Measurements from ENCODE around the gene CD58.

CD58 gene

DNA sequence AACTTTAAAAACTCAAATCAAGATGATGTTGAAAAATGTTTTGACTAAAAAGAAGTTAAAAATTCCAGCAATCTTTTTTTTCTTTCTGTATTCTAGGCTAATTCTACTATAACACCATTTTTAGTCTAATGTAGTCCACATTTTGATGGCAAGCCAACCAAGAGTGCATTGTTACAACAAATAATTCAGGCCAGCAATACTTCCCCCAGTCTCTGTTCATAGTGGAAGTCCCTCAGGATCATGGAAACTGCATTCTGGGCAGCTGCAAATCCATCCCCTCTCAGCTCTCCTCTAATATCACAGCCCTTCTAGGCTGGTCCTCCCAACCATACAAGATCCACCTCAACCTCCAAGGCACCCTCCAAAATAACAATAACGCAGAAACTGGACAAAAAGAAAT, 7.8 kb upstream of the CD58 start:
- H3K4me3 ChIP-seq (replicated peaks; ENCODE audit: low read depth, low read length) = no peak overlapping the region
- TF ChIP-seq, protein P1, sequence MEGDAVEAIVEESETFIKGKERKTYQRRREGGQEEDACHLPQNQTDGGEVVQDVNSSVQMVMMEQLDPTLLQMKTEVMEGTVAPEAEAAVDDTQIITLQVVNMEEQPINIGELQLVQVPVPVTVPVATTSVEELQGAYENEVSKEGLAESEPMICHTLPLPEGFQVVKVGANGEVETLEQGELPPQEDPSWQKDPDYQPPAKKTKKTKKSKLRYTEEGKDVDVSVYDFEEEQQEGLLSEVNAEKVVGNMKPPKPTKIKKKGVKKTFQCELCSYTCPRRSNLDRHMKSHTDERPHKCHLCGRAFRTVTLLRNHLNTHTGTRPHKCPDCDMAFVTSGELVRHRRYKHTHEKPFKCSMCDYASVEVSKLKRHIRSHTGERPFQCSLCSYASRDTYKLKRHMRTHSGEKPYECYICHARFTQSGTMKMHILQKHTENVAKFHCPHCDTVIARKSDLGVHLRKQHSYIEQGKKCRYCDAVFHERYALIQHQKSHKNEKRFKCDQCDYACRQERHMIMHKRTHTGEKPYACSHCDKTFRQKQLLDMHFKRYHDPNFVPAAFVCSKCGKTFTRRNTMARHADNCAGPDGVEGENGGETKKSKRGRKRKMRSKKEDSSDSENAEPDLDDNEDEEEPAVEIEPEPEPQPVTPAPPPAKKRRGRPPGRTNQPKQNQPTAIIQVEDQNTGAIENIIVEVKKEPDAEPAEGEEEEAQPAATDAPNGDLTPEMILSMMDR (IDR thresholded peaks at IDR 0.05; ENCODE audit: low read depth, low read length, missing control alignments) = no peak
- no peak for DNase-seq (ENCODE audit: extremely low read depth, low read depth)

DNA sequence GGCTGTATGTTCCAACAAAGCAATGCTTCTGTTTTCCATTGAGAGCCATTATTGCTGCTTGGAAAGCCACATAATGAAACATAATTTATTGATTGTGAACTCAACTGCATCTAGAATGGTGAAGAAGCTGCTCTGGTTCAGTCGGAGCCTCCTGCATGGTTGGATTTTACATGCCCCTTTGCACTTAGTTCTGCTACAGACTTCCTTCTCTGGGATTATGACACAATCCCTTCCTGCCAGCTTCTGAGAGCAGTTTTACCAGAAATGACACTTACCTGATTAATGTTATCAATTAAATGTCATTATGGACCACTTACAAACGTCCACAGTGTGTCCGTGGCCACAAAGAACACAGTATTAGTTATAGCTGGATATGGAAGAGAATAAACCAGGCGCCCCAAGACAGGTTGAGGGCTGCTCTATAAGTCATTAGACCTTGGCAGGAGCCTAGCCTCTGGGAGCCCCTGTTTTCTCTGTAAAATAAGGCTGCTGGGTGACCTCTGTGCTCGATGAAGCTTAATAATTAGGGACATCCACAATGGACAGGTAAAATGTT, 7.0 kb upstream of the CD58 start:
- TF ChIP-seq, protein P1 (IDR thresholded peaks at IDR 0.05; ENCODE audit: low read depth, low read length, missing control alignments) = no peak
- H3K4me3 ChIP-seq (replicated peaks; ENCODE audit: low read depth, low read length) = no peak overlapping the region
- no peak for DNase-seq (ENCODE audit: extremely low read depth, low read depth)

DNA sequence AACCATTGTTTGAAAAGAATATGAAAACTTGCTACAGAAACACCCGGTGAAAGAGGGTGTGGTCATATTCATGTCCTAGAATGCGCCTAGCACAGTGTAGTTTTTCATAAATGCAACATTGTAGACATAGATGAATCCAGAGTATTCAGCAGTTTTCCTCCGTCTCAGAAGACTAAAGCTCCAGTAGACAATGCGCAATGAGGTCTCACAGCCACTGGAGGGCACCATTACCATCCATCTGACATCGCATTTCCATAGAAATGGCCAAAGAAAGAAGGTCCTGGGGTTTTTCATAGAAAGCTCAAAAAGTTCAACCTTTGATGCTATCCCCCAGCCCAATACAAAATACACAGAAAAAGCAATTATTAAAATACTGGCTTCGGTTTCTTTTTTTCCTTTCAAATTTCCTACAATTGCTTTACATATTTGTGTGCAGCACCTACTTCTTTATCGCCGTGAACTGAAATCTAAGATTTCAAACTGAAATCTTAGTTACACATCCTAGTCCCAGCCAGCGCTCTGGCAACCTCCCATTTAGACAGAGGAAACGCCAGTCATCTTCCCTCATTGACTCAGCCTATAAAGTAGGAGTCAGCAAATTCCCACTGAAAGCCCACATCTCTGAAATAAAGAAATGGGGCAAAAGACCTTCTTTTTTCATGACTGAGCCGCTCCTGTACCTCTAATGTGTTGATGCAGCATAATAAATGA, 3.9 kb upstream of the CD58 start:
- TF ChIP-seq, protein P1 (IDR thresholded peaks at IDR 0.05; ENCODE audit: low read depth, low read length, missing control alignments) = peak; percentile 91
- peak; percentile 41 for DNase-seq (ENCODE audit: extremely low read depth, low read depth)
- no peak overlapping the region for H3K4me3 ChIP-seq (replicated peaks; ENCODE audit: low read depth, low read length)

DNA sequence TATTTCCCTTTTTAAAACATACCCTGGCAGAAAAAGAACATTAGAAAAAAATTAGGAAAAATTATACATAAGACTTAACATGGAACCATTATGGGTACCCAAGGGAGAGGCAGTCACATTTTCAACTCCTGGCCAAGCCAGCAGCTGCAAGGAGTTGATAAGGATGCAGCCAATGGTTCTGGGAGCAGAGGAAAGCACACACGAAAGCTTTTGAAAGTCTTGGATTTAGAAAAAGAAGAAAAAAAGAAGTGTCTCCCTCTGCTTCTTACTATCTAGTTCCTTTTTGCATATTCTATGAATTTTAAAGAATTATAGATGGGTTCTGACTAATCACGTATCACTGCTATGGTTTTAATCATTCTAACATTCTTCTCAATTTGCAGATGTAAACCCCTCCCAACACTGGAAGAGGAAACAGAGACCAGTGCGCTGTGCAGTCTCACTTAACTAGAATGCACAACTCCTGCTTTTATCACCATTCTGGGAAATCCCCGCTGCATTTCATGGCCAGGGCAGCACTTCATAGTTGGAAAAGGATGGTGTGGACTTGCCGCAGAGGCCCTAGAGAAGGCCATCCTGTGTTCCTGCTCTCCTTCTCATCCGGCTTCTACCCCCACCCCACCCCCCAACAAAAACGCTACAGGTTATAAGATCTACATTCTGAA, 2.7 kb upstream of the CD58 start:
- TF ChIP-seq, protein P1 (IDR thresholded peaks at IDR 0.05; ENCODE audit: low read depth, low read length, missing control alignments) = no peak
- H3K4me3 ChIP-seq (replicated peaks; ENCODE audit: low read depth, low read length) = no peak overlapping the region
- DNase-seq (ENCODE audit: extremely low read depth, low read depth) = no peak

DNA sequence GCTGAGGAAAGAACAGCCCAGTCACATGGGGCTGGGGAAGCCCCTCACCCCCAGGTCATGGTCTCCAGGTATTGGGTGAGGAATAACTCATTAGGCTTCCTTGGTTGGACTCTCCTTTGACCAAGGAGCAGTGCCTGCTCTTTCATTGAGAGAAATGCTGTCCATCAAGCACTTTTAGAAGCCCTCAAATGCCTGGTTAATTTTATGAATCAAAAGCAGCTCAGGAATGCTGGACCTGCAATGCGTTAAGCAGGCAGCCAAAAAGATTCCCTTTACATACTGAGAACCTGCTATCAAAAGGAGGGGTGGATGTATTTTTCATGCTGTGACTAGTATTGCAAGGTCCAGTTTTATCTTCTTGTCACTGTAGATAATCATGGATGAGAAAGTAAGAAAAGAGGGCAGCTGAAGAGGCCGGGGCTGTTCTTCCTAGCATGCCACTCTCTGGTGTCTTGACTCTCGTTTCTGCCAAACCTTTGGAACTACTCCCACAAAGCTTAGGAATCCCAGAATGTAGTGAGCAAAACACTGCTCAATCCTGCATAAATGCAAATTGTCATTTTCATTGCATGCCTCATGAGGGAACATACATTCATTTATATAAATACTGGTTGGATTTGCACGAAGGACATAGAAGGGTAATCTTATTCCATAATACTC, 2.1 kb upstream of the CD58 start:
- TF ChIP-seq, protein P1 (IDR thresholded peaks at IDR 0.05; ENCODE audit: low read depth, low read length, missing control alignments) = no peak
- no peak for DNase-seq (ENCODE audit: extremely low read depth, low read depth)
- H3K4me3 ChIP-seq (replicated peaks; ENCODE audit: low read depth, low read length) = no peak overlapping the region

DNA sequence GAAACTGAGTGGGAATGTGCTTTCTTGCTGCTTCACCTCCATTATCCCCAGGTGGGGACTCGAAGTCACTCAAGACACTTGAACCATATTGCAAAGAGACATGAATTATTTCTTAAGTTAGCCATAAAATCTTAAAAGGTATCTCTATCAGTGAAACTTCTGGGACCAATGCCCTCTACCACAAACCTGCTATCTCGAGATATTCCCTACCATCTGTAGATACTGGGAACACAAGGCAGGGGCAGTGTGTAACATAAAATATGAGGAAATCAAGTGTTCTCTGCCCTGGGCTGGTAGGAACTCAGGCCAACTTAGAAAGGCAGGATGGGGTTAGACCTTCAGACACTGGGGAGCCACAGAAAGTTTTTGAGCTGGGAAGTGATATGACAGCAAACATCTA, 1.3 kb upstream of the CD58 start:
- TF ChIP-seq, protein P1 (IDR thresholded peaks at IDR 0.05; ENCODE audit: low read depth, low read length, missing control alignments) = no peak
- no peak overlapping the region for H3K4me3 ChIP-seq (replicated peaks; ENCODE audit: low read depth, low read length)
- no peak for DNase-seq (ENCODE audit: extremely low read depth, low read depth)
